Kidney (tissue), 14 donors: ENCODE data around the gene B4GALT6. TPM values are rescaled to one million over a fixed set of nuclear protein-coding genes. Genes with fewer than 3 reads are reported as not detected.

ENCODE experiments used
- DNase-seq, 5 donors: peaks; one replicate each; pipeline ENCODE4 v3.0.0-alpha.2; 2013 to 2020
- FAIRE-seq: peaks from 2 replicates; lab custom pipeline; 2012; peaks lifted over from hg19 to GRCh38; lab: Jason Lieb, UNC
- H3K27ac ChIP-seq, 2 donors: one replicate each; pipeline ENCODE4 v1.7.0; 2013; ENCODE audit warnings: low read depth in 2 of 2, low read length in 2 of 2, inconsistent platforms in 1 of 2
- H3K27me3 ChIP-seq: one replicate; pipeline ENCODE4 v1.7.1; 2013; ENCODE audit warnings: low read length, inconsistent platforms; ENCODE audit not compliant: control insufficient read depth, insufficient read depth
- H3K36me3 ChIP-seq, 3 donors: one replicate each; pipeline versions ENCODE4 v1.7.0 to v1.7.1; 2013; ENCODE audit warnings: low read length in 3 of 3, control low read depth in 1 of 3, inconsistent platforms in 1 of 3; ENCODE audit not compliant: insufficient read depth in 3 of 3, control insufficient read depth in 2 of 3
- H3K4me1 ChIP-seq, 3 donors: one replicate each; pipeline versions ENCODE4 v1.7.0 to v1.7.1; 2013; ENCODE audit warnings: low read length in 3 of 3, inconsistent platforms in 1 of 3, low read depth in 1 of 3; ENCODE audit not compliant: control insufficient read depth in 2 of 3, insufficient read depth in 2 of 3
- H3K4me3 ChIP-seq, 3 donors: one replicate each; pipeline versions ENCODE4 v1.7.0 to v1.8.1; 2013; ENCODE audit warnings: low read length in 3 of 3, control low read depth in 1 of 3, inconsistent platforms in 1 of 3
- H3K9ac ChIP-seq, 3 donors: one replicate each; pipeline versions ENCODE4 v1.7.0 to v1.7.1; 2013; ENCODE audit warnings: low read length in 3 of 3, control low read depth in 1 of 3, inconsistent platforms in 1 of 3
- H3K9me3 ChIP-seq, 3 donors: one replicate each; pipeline versions ENCODE4 v1.7.0 to v1.7.1; 2013; ENCODE audit warnings: low read length in 3 of 3, control low read depth in 1 of 3, inconsistent platforms in 1 of 3; ENCODE audit not compliant: control insufficient read depth in 2 of 3, insufficient read depth in 1 of 3
- CTCF ChIP-seq: IDR thresholded peaks from 3 replicates; pipeline ENCODE4 v1.5.1; 2012; ENCODE audit warnings: mild to moderate bottlenecking, moderate library complexity, borderline replicate concordance; ENCODE audit not compliant: insufficient read depth; ENCODE audit errors: extremely low read depth
- intact Hi-C: fragments of 100-400 bp; cut with DNase I; formaldehyde crosslinking; loops from one replicate; pipeline ENCODE4 v1.11.1; 2022
- polyA plus RNA-seq: library from polyadenylated mRNA; stranded (reverse); fragments of 350-450 nt; fragmentation: Illumina TruSeq; extraction: RNeasy Lipid Tissue Mini Kit (QIAGEN cat#74804); gene quantifications from one replicate; pipeline ENCODE4 v1.2.3, GENCODE V29; 2014; ENCODE audit warnings: low read depth, low replicate concordance; ENCODE audit not compliant: insufficient read depth
- total RNA-seq: library from RNA; stranded (reverse); fragmentation: NEBNext Ultra II Directional; extraction: Animal tissue kit (Norgen Biotek cat#: 25700); gene quantifications from one replicate; pipeline ENCODE4 v1.2.1, GENCODE V29; 2021
- donor health status: control.
- donor health status: control.
- donor health status: control.
- donor health status: control.
- donor health status: control.
- donor health status: DM: yes; HTN: yes; CAD: no.
- donor health status: Normal renal cell carcinoma (clear cell type).

The B4GALT6 gene
- total and polyA plus RNA-seq, 2 donors from 2014 or later = 2.1 to 4.2 TPM

GRCh38 chr18:31718386-31718785 is 34.0 kb upstream of the B4GALT6 start:
- intact Hi-C loops = no loop called here
- no peak for DNase-seq
- no peak for FAIRE-seq
- Histone ChIP-seq H3K27me3 (no peaks in the 10 kb centered on the region), H3K36me3 (no peaks in the 10 kb centered on the region), H3K9me3 (peaks cover 0 to 11% (median 0%) of the 10 kb centered on the region in 3 donors), H3K4me1 (no peaks in the 10 kb centered on the region), H3K4me3 (no peak overlapping the region), H3K27ac (no peak overlapping the region), H3K9ac (no peak overlapping the region)
- TF ChIP-seq CTCF = no peak

- Histone ChIP-seq H3K4me3 (no peak overlapping the region), H3K4me1 (no peaks in the 10 kb centered on the region), H3K9me3 (peaks cover 0 to 11% (median 0%) of the 10 kb centered on the region in 3 donors), H3K27ac (no peak overlapping the region), H3K9ac (no peak overlapping the region), H3K36me3 (no peaks in the 10 kb centered on the region), H3K27me3 (no peaks in the 10 kb centered on the region)
- FAIRE-seq (no peak), DNase-seq (peak in 1 of 5 donors; percentile 3)
- intact Hi-C loops = no loop called here
- TF ChIP-seq CTCF = no peak
Observed at GRCh38 chr18:31716362-31716761, 32.0 kb upstream of the B4GALT6 start.

- no peak for FAIRE-seq
- intact Hi-C loops = no loop called here
- H3K9me3 ChIP-seq = no peaks in the 10 kb centered on the region
- no peaks in the 10 kb centered on the region for H3K27me3 ChIP-seq
- no peak overlapping the region for H3K4me3 ChIP-seq
- no peaks in the 10 kb centered on the region for H3K4me1 ChIP-seq
- no peak for DNase-seq
- no peak for TF ChIP-seq CTCF
- H3K27ac ChIP-seq = no peak overlapping the region
- no peaks in the 10 kb centered on the region for H3K36me3 ChIP-seq
- H3K9ac ChIP-seq = no peak overlapping the region
Observed at GRCh38 chr18:31711365-31712172, 27.2 kb upstream of the B4GALT6 start.
